Measurements from ENCODE around the gene IGSF21. TPM values are rescaled to one million over a fixed set of nuclear protein-coding genes. Genes with fewer than 3 reads are reported as not detected.

IGSF21 gene
- total RNA-seq, 1 donor from 2014 or later: 2.4 TPM

- no peak for DNase-seq (ENCODE audit: low spot score in 2 of 2)
- Histone ChIP-seq H3K4me3 (no peak overlapping the region), H3K4me1 (no peaks in the 10 kb centered on the region), H3K9me3 (peaks cover 0 to 13% of the 10 kb centered on the region in 2 donors), H3K27ac (no peak overlapping the region), H3K36me3 (no peaks in the 10 kb centered on the region), H3K27me3 (no peaks in the 10 kb centered on the region)
- no peak for TF ChIP-seq CTCF (IDR thresholded peaks at IDR 0.05)
- intact Hi-C loops (cut with DNase I): no loop called here
Measured at GRCh38 chr1:18410407-18410806, 302.8 kb downstream of the IGSF21 start.

- intact Hi-C loops (cut with DNase I): no loop called here
- H3K36me3 ChIP-seq: no peaks in the 10 kb centered on the region
- H3K4me1 ChIP-seq: no peaks in the 10 kb centered on the region
- TF ChIP-seq CTCF (IDR thresholded peaks at IDR 0.05): no peak
- H3K9me3 ChIP-seq: peaks cover 0 to 13% of the 10 kb centered on the region in 2 donors
- H3K4me3 ChIP-seq: no peak overlapping the region
- DNase-seq (ENCODE audit: low spot score in 2 of 2): no peak
- H3K27me3 ChIP-seq: no peaks in the 10 kb centered on the region
- no peak overlapping the region for H3K27ac ChIP-seq
Measured at GRCh38 chr1:18411321-18411720, 303.7 kb downstream of the IGSF21 start.

- no peak for TF ChIP-seq CTCF (IDR thresholded peaks at IDR 0.05)
- intact Hi-C loops (cut with DNase I): no loop called here
- Histone ChIP-seq H3K4me3 (no peak overlapping the region), H3K27ac (no peak overlapping the region), H3K4me1 (no peaks in the 10 kb centered on the region), H3K27me3 (no peaks in the 10 kb centered on the region), H3K9me3 (peaks cover 0 to 13% of the 10 kb centered on the region in 2 donors), H3K36me3 (no peaks in the 10 kb centered on the region)
- DNase-seq (ENCODE audit: low spot score in 2 of 2): no peak
Measured at GRCh38 chr1:18411820-18412641, 304.4 kb downstream of the IGSF21 start.

- Histone ChIP-seq H3K27ac (no peak overlapping the region), H3K4me1 (no peaks in the 10 kb centered on the region), H3K27me3 (no peaks in the 10 kb centered on the region), H3K9me3 (peaks cover 0 to 13% of the 10 kb centered on the region in 2 donors), H3K36me3 (no peaks in the 10 kb centered on the region), H3K4me3 (no peak overlapping the region)
- TF ChIP-seq CTCF (IDR thresholded peaks at IDR 0.05): no peak
- intact Hi-C loops (cut with DNase I): no loop called here
- DNase-seq (ENCODE audit: low spot score in 2 of 2): no peak
Measured at GRCh38 chr1:18412882-18413353, 305.3 kb downstream of the IGSF21 start.

DNA sequence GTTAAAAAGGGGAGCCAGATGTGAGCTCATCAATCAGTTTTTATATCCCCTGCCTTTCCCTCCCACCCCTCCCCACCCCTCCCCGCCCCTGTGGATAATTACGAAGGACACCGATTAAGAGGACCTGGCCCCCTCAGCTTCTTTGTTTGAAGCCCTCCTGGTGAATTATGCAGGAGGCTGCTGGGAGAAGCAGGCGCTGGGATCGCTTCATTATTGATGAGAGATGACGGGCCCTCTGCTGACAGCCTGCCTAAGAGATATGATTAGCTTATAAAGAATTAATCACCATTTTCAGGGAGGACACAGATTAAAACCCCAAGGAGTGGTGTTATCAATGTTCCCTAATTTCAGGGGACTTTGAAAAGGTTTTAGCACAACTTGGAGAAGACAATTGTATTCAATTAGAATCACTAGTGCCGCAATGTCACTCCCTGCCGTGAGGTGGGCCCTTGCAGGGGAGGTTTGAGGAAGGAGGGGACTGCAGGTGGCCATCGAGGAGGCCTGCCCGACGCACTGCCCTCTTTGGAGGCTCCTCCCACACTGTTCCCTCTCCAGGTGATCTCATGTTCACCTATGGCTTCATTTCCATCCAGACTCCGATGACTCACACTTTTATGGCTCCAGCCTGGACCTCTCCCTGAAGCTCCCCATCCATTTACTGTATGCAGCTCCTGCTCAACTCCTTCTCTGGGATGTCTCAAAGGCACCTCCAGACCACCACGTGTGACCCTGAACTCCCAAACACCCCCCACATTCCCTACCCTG is 306.1 kb downstream of the IGSF21 start:
- intact Hi-C loops (cut with DNase I): no loop called here

More for the DNA sequence above, 306.1 kb downstream of the IGSF21 start:
- H3K27me3 ChIP-seq: no peaks in the 10 kb centered on the region
- H3K36me3 ChIP-seq: no peaks in the 10 kb centered on the region
- H3K4me1 ChIP-seq: no peaks in the 10 kb centered on the region
- no peak for TF ChIP-seq CTCF (IDR thresholded peaks at IDR 0.05)
- H3K9me3 ChIP-seq: peaks cover 0 to 13% of the 10 kb centered on the region in 2 donors
- DNase-seq (ENCODE audit: low spot score in 2 of 2): no peak
- H3K4me3 ChIP-seq: no peak overlapping the region
- H3K27ac ChIP-seq: no peak overlapping the region
